HepG2 (cell line): Measurements from ENCODE around the gene MCM3AP. TPM values are rescaled to one million over a fixed set of nuclear protein-coding genes. Genes with fewer than 3 reads are reported as not detected.

Experiments
- BRF2 ChIP-seq: sonication (generic); formaldehyde crosslinking; IDR thresholded peaks from 2 replicates; pipeline ENCODE4 v1.8.1; 2022; ENCODE audit warnings: mild to moderate bottlenecking, missing genetic modification reagents
- NKX3-1 ChIP-seq: sonication (generic); formaldehyde crosslinking; IDR thresholded peaks from 2 replicates; pipeline ENCODE4 v1.5.0; 2020; ENCODE audit warnings: missing genetic modification reagents
- PRDM15 ChIP-seq: sonication (generic); formaldehyde crosslinking; IDR thresholded peaks from 2 replicates; pipeline ENCODE4 v1.4.0; 2020; ENCODE audit warnings: missing genetic modification reagents
- ZBTB40 ChIP-seq, 2 experiments: fragments of 450-650 bp in 1 of 2; sonication (generic) in 1 of 2; formaldehyde crosslinking in 1 of 2; IDR thresholded peaks; 2 replicates each; pipeline versions ENCODE4 v1.6.1 to v1.8.0; 2016 to 2022; ENCODE audit warnings: antibody characterized with exemption in 1 of 2, mild to moderate bottlenecking in 1 of 2, missing genetic modification reagents in 1 of 2
- ZNF234 ChIP-seq: sonication (generic); formaldehyde crosslinking; conservative IDR thresholded peaks from 2 replicates; pipeline ENCODE4 v1.5.1; 2020; ENCODE audit warnings: mild to moderate bottlenecking, missing genetic modification reagents
- polyA plus RNA-seq, 8 experiments: library from polyadenylated mRNA; depleted of rRNA in 3 of 8; stranded (reverse) in 7 of 8; unstranded in 1 of 8; fragments of >200 nt; fragmentation: Illumina TruSeq in 4 of 8; extraction: Trizol in 4 of 8; gene quantifications; 2 replicates each; pipeline versions ENCODE4 v1.2.1 to v1.2.3, GENCODE V29; 2011 to 2016; ENCODE audit warnings: low read depth in 4 of 8, missing spikeins in 1 of 8, mixed read lengths in 1 of 8; ENCODE audit not compliant: insufficient read depth in 1 of 8
- total RNA-seq, 5 experiments: library from RNA; depleted of rRNA; stranded (reverse); fragments of >200 nt; fragmentation: Illumina TruSeq; extraction: Trizol; gene quantifications; 2 replicates each; pipeline ENCODE4 v1.2.3, GENCODE V29; 2016; ENCODE audit warnings: low read depth in 1 of 5
- TF ChIP-seq, protein P1 (sequence below), 2 experiments: sonication (generic) in 1 of 2; formaldehyde crosslinking in 1 of 2; IDR thresholded peaks; 2 replicates each; pipeline versions ENCODE4 v1.5.1 to v1.6.1; 2011 to 2020; ENCODE audit warnings: borderline replicate concordance in 1 of 2, low read depth in 1 of 2, low read length in 1 of 2, mild to moderate bottlenecking in 1 of 2, missing genetic modification reagents in 1 of 2, moderate library complexity in 1 of 2

Gene MCM3AP
- total and polyA plus RNA-seq, 2 of the 13 experiments (the other 11 are each of a cell fraction or from before 2014, with no cell fraction given): 27.0 to 54.7 TPM

DNA sequence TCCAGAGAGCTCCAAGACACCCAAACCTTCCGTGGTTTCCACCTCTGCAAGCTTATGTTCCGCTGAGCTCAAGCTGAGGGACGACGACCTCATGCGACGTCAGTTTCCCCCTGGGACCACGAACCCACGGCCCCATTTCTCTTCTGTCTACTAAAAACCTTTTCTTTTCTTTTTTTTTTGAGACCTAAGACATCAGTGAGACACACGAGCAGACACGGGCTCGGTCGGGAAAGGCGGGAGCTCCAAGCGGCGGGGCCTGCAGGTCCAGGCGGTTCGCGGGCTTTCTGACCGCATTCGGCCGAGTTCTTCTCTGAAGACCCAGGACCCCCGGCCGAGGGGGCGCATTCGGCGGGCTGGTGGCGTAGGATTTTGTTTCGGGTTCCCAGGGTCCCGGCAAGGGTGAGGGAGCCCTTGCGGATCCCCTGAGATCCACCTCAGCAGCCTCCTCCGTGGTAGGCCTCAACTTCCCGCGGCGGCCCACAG lies 37.9 kb upstream of the MCM3AP start (continued):
- TF ChIP-seq PRDM15 (CRISPR knock-in tag): 0 out of 2 replicates have a peak, but pooled peaks have one; percentile 34
- no peak for TF ChIP-seq ZBTB40 (IDR thresholded peaks at IDR 0.05)
- TF ChIP-seq ZBTB40 (CRISPR knock-in tag; IDR thresholded peaks at IDR 0.05): peak; percentile 33; the same call in 1 of the 2 replicates
- TF ChIP-seq, protein P1, sequence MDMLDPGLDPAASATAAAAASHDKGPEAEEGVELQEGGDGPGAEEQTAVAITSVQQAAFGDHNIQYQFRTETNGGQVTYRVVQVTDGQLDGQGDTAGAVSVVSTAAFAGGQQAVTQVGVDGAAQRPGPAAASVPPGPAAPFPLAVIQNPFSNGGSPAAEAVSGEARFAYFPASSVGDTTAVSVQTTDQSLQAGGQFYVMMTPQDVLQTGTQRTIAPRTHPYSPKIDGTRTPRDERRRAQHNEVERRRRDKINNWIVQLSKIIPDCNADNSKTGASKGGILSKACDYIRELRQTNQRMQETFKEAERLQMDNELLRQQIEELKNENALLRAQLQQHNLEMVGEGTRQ (IDR thresholded peaks at IDR 0.05; ENCODE audit: low read depth, low read length): no peak
- TF ChIP-seq, protein P1 (CRISPR knock-in tag; IDR thresholded peaks at IDR 0.05; ENCODE audit: borderline replicate concordance): no peak
- TF ChIP-seq ZNF234 (CRISPR knock-in tag): 0 out of 2 replicates have a peak, but pooled peaks have one; percentile 35
- 0 out of 2 replicates have a peak, but pooled peaks have one; percentile 7 for TF ChIP-seq BRF2 (CRISPR knock-in tag)
- 0 out of 2 replicates have a peak, but pooled peaks have one; percentile 1 for TF ChIP-seq NKX3-1 (CRISPR knock-in tag)
